Motor neuron (in vitro differentiated cells): ENCODE data around the gene CRK. TPM values are rescaled to one million over a fixed set of nuclear protein-coding genes. Genes with fewer than 3 reads are reported as not detected.
"Not testable (repeated sequence)": the region's sequence is repeated elsewhere in the genome, so short reads cannot be mapped to it uniquely, and the experiment has no call there.

Experiments
- ATAC-seq, 8 experiments: fragments of 200-7000 bp; cut with Tn5 transposase; replicated peaks in 6 of 8; 2 replicates each; pipeline ENCODE4 v1.8.0; 2021; ENCODE audit warnings: mild to moderate bottlenecking in 8 of 8, moderate library complexity in 8 of 8
- H3K27ac ChIP-seq, 2 donors: fragments of 250-450 bp; sonication (Bioruptor Pico); 2 replicates each; pipeline ENCODE4 v1.9.0; 2021; ENCODE audit warnings: antibody characterized with exemption in 2 of 2, mild to moderate bottlenecking in 2 of 2, moderate library complexity in 1 of 2
- H3K4me1 ChIP-seq, 2 donors: fragments of 250-450 bp; sonication (Bioruptor Pico); replicated peaks in 1 of 2; 2 replicates each; pipeline ENCODE4 v1.6.1; 2021; ENCODE audit warnings: antibody characterized with exemption in 2 of 2, mild to moderate bottlenecking in 2 of 2, moderate library complexity in 1 of 2
- H3K4me3 ChIP-seq, 5 donors: fragments of 250-450 bp; sonication (Bioruptor Pico); 2 replicates each; pipeline ENCODE4 v1.9.0; 2021; ENCODE audit warnings: antibody characterized with exemption in 5 of 5, mild to moderate bottlenecking in 5 of 5, moderate library complexity in 4 of 5
- WGBS, 10 experiments: fragments of 450-650 bp; shearing (Covaris generic); methylation state at CpG; one replicate each; pipeline ENCODE4 v1.0.0; 2022; 5-methylcytosine and 5-hydroxymethylcytosine counted together
- in situ Hi-C, 9 experiments: fragments of 400-800 bp; cut with MboI; loops; one replicate each; pipeline ENCODE4 v1.15.0; 2021; ENCODE audit warnings: low sequenced_read_pairs in 9 of 9, low pct_unique_long_range_greater_than_20kb in 2 of 9; ENCODE audit not compliant: unreplicated experiment in 9 of 9
- total RNA-seq, 8 experiments: library from RNA; unstranded; fragments of 300-600 nt; gene quantifications; 2 replicates each; pipeline versions ENCODE4 v1.2.3 to v1.2.4, GENCODE V29; 2022

The CRK gene
- total RNA-seq, 8 experiments from 2014 or later: 25.2 to 62.4 (median 40.1) TPM

DNA sequence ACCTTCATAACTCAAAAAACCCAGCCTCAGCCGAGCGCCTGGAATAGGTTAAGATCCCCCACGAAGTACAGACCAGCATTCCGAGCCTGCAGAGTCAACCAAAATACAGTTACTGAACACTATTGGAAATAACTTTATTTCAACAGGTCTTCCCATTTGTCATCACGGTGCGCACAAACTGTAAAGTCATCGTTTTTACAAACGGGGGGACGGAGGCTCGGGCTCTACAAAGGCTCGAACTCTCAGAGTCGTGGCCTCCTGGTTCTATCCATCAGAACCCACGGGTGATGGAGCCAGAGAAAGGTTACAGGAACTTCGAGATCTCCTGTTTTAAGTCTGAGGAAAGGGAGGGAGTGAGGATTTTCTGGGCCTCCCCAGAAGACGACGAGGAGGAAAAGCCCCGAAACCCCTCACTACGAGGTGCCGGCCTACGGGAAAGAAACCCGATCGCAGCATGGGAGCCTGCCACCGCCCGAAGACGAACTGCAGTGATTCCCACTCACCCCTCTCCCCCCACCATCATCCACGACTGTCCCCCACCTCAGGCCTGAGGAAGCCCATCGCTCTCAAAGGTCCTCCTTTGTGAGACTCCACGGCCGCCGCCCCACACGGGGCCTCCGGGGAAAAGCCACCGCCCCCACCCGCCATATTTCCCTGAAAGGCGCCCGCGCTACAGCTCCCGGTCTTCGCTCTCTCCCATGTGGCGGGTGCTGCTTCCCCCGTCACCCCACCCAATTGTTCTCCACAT lies 56.9 kb downstream of the CRK start:
- Histone ChIP-seq H3K4me1 (peaks cover 10 to 23% of the 10 kb centered on the region in 2 donors), H3K27ac (peak overlapping the region; percentile 99), H3K4me3 (peak overlapping the region; percentile 70 to 90 (median 85))
- 0 to 6% (median 0%) methylated on average over 2 to 14 of the region's 41 CpGs; no CpG with 5 or more reads in 1 of the 10 experiments for WGBS, 10 experiments
- in situ Hi-C loops: no loop called here
- ATAC-seq: peak in 6 of 8 experiments; percentile 7 to 29 (median 18)

DNA sequence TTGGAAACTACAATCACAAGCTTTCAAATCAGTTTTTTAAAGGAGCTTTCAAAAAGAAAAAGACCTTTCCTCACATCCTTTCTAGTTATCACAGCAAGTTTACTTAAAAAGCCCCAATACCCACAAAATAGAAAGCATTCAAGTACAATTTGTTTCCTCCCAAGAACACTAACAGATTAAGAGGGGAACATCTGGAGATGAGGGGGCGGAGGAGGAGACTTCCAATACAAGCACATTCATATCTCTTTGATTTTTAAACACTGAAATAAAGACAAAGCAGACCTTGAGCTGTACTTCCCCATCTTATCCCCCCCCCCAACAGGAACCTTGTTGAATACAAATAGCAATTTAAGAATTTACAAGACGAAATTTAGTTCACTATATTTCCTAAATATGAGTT lies 58.0 kb downstream of the CRK start:
- peak overlapping the region; percentile 70 to 90 (median 85) for H3K4me3 ChIP-seq
- 0 to 17% (median 0%) methylated on average over 1 to 2 of the region's 2 CpGs; no CpG with 5 or more reads in 3 of the 10 experiments for WGBS, 10 experiments
- H3K4me1 ChIP-seq: peaks cover 21 to 33% of the 10 kb centered on the region in 2 donors
- no peak overlapping the region for H3K27ac ChIP-seq
- in situ Hi-C loops: no loop called here
- no peak for ATAC-seq

DNA sequence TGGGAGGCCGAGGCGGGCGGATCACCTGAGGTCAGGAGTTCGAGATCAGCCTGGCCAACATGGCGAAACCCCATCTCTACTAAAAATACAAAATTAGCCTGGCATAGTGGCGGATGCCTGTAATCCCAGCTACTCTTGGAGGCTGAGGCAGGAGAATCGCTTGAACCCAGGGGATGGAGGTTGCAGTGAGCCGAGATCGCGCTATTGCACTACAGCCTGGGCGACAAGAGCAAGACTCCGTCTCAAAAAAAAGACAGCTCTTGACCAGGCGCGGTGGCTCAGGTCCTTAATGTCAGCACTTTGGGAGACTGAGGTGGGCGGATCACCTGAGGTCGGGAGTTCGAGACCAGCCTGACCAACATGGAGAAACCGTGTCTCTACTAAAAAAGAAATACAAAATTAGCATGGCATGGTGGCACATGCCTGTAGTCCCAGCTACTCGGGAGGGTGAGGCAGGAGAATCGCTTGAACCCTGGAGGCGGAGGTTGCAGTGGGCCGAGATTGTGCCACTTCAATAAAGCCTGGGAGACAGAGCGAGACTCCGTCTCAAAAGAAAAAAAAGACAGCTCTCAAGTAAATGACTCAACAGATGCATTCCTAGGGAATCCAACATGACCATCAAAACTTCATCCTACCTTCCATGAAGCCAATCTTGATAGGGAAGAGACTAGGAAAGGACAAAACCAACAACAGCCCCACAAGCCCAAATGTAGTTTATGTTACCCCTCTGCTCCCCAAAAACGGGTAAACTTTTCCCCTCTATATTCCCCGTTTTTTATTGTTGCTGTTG lies 60.0 kb downstream of the CRK start:
- H3K27ac ChIP-seq, ATAC-seq, in situ Hi-C loops, H3K4me3 ChIP-seq: not testable (repeated sequence)
- peaks cover 23 to 33% of the 10 kb centered on the region in 2 donors for H3K4me1 ChIP-seq
- WGBS, 10 experiments: 70 to 100% (median 97%) methylated on average over 2 to 16 of the region's 26 CpGs; no CpG with 5 or more reads in 2 of the 10 experiments

DNA sequence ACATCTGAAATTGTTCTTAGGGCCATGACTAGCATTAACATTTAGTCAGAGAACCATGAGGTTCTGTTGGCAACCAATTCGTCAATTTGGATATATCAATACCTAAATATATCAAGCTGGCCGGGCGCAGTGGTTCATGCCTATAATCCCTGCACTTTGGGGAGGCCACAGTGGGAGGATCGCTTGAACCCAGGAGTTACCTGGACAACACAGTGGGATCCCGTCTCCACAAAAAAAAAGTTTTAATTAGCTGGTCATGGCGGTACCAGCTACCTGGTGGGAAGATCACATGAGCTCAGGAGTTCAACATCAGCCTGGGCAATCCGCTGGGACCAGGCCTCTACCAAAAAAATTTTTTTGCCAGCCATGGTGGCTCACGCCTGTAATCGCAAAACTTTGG lies 64.5 kb downstream of the CRK start:
- peaks cover 21 to 23% of the 10 kb centered on the region in 2 donors for H3K4me1 ChIP-seq
- no peak overlapping the region for H3K27ac ChIP-seq
- in situ Hi-C loops: no loop called here
- ATAC-seq: no peak
- WGBS, 10 experiments: 60 to 100% (median 95%) methylated on average over 1 to 9 of the region's 9 CpGs; no CpG with 5 or more reads in 2 of the 10 experiments
- no peak overlapping the region for H3K4me3 ChIP-seq

DNA sequence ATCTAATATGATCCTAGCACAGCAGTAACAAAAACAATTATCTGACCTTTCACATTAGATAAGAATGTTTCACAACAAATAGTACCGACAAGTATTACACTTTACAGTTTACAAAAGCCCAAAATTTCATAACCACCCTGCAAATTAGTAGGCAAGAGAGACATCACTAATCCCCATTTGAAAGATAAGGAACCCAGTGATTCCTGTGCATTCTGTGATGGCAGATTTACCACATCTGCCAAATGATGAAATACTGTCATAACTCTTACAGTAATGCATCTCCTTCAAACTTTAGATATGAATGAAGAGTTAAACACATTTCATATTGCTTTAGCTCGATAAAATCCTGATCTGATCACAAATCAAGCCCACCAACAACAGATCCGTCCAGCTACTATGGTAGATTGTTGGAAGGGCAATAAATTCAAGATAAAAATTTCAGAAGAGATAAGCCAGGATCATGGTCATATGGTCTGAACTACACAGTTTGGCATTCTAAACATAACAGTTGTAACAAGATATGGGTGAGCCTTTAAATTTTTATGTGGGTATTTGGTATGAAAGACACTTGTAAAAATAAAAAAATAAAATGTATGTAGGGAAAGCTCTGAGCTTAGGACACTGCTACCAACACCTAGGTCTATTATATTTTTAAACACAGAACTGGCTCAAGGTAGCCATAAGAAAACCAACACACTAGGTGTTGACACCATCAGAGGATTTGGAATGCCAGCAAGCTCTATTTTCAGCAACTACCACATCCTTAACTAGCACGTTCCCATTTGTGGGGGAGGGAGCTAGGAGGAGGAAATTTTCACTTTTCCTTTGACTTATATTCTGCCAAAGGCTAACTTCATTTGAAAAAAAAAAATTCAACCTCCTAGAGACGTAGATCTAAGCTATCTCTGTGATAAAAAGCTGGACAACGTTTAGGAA lies 65.3 kb downstream of the CRK start:
- ATAC-seq: peak in 1 of 8 experiments; percentile 13
- Histone ChIP-seq H3K4me3 (no peak overlapping the region), H3K4me1 (peaks cover 19 to 21% of the 10 kb centered on the region in 2 donors), H3K27ac (no peak overlapping the region)
- in situ Hi-C loops: no loop called here
- 33 to 92% (median 49%) methylated on average over 2 to 6 of the region's 6 CpGs; no CpG with 5 or more reads in 1 of the 10 experiments for WGBS, 10 experiments

DNA sequence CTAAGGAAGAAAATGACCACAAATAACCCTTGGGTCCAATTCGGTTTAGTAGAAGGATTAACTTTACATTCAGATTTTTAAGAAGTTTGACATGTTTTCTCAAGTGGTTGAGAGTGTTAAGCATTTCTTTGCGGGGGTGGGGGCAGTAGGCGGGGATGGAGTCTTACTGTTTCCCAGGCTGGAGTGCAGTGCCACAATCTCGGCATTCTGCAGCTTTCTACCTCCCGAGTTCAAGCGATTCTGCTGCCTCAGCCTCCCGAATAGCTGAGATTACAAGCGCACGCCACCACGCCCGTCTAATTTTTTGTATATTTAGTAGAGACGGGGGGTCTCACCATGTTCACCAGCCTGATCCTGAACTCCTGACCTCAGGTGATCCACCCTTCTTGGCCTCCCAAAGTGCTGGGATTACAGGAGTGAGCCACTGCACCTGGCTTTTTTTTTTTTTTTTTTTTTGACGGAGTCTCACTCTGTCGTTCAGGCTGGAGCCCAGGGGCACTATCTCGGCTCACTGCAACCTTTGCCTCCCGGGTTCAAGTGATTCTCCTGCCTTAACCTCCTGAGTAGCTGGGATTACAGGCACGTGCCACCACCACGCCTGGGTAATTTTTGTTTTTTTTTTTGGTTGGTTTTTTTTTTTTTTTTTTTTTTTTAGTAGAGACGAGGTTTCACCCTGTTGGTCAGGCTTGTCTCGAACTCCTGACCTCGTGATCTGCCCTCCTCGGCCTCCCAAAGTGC lies 68.4 kb downstream of the CRK start:
- in situ Hi-C loops, H3K4me3 ChIP-seq, ATAC-seq, H3K27ac ChIP-seq, H3K4me1 ChIP-seq: not testable (repeated sequence)
- WGBS, 10 experiments: 35 to 95% (median 86%) methylated on average over 4 to 12 of the region's 22 CpGs

DNA sequence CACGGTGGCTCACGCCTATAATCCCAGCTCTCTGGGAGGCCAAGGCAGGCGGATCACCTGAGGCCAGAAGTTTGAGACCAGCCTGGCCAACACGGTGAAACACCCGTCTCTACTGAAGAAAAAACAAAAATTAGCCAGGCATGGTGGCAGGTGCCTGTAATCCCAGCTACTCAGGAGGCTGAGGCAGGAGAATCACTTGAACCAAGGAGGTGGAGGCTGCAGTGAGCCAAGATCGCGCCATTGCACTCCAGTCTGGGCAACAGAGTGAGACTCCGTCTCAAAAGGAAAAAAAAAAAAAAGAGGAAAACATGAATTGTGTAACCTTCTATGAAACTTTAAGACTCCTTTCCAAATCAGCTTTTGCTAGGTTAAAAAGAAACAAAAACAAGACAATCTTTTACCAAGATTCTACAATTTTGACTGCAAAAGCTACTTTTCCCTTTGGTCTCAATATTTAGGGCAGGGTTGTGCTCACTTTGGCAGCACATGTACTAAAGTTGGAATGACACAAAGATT lies 69.3 kb downstream of the CRK start:
- ATAC-seq, H3K27ac ChIP-seq, H3K4me1 ChIP-seq, in situ Hi-C loops, H3K4me3 ChIP-seq: not testable (repeated sequence)
- WGBS, 10 experiments: 81 to 100% (median 96%) methylated on average over 1 to 8 of the region's 8 CpGs; no CpG with 5 or more reads in 2 of the 10 experiments

DNA sequence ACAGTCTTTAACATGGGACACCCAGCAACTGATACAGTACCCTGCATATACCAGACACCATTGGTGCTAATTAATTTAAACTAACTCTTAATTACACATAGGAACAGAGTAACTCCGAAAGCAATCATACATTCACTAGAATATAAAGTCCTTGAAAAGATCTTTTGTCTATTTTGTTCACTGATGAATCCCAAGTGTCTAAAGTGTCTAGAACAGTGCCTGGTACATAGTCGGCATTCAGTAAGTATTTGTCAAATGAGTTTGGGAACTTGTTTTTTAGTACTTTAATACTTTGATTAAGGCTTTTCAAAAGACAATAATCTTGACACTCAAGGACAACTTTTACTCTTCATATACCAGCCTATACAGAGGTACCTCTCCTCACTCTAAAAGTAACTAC lies 69.8 kb downstream of the CRK start:
- H3K4me3 ChIP-seq: no peak overlapping the region
- in situ Hi-C loops: no loop called here
- peaks cover 3 to 8% of the 10 kb centered on the region in 2 donors for H3K4me1 ChIP-seq
- no peak overlapping the region for H3K27ac ChIP-seq
- no peak for ATAC-seq
- 67 to 100% (median 94%) methylated on average over 1 to 2 of the region's 2 CpGs; no CpG with 5 or more reads in 1 of the 10 experiments for WGBS, 10 experiments

DNA sequence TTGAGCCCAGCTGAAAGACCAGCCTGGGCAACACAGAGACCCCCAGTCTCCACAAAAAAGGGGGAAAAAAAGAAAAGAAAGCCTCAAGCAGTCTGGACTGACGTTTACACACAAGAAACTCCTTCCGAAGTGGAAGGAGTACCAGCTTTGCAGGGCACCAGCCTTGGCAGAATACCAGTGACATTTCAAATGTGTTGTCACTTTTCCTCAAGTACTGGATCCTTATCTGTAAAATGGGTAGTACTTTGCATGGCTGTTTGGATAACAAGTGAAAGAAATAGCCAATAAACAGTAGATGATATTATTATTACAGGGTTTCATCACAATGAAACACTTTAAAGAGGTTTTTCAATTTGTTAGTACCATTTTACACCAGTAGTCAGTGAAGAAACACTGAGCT lies 70.2 kb downstream of the CRK start:
- H3K4me1 ChIP-seq: peaks cover 4 to 7% of the 10 kb centered on the region in 2 donors
- no peak overlapping the region for H3K27ac ChIP-seq
- no peak for ATAC-seq
- WGBS, 10 experiments: 17 to 93% (median 71%) methylated on average over 1 to 2 of the region's 2 CpGs; no CpG with 5 or more reads in 3 of the 10 experiments
- no peak overlapping the region for H3K4me3 ChIP-seq
- in situ Hi-C loops: no loop called here

DNA sequence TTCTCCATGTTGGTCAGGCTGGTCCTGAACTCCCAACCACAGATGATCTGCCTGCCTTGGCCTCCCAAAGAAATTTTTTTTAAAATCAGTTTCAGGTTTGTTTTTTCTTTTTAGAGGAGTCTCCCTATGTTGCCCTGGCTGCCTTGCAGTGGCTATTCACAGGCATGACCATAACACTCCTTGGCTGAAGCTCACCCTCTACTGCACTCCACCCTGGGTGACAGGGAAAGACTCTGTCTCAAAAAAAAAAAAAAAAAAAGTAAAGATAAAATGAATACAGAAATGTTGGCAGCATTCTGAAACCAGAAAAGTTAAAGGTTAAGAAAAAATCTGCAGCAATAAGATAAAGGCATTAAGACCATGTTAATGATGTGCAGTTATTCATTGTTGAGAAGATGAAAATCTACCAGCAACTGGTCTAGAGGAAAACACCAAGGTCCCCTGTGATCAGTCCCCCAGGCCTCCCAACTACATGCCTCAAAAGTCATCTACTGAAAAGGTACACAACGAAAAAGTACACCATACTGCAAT lies 71.1 kb downstream of the CRK start:
- WGBS, 10 experiments: 0 to 88% (median 17%) methylated on average over 1 of the region's 1 CpG; no CpG with 5 or more reads in 4 of the 10 experiments
- Histone ChIP-seq H3K4me1 (peaks cover 0 to 9% of the 10 kb centered on the region in 2 donors), H3K4me3 (no peak overlapping the region), H3K27ac (no peak overlapping the region)
- ATAC-seq: peak in 3 of 8 experiments; percentile 11 to 76 (median 59)
- in situ Hi-C loops: no loop called here

DNA sequence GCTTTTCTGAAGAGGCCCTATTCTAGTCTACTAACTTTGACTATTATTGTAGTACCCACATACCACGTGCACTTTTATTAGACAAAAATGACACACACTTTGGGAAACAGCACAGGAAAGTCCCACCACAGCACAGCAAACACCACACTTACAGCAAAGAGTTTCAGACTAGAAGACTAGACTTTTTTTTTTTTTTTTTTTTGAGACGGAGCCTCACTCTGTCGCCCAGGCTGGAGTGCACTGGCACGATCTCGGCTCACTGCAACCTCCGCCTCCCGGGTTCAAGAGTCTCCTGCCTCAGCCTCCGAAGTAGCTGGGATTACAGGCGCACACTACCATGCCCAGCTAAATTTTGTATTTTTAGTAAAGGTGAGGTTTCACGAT lies 76.1 kb downstream of the CRK start:
- Histone ChIP-seq H3K4me3 (no peak overlapping the region), H3K27ac (no peak overlapping the region), H3K4me1 (peaks cover 12 to 27% of the 10 kb centered on the region in 2 donors)
- in situ Hi-C loops: no loop called here
- ATAC-seq: no peak
- 56 to 100% (median 86%) methylated on average over 1 to 7 of the region's 10 CpGs; no CpG with 5 or more reads in 4 of the 10 experiments for WGBS, 10 experiments
